Measurements from ENCODE around the gene MTUS2. TPM values are rescaled to one million over a fixed set of nuclear protein-coding genes. Genes with fewer than 3 reads are reported as not detected.

Gene MTUS2
- total RNA-seq, 4 donors from 2014 or later: 0.20 to 1.6 (median 0.25) TPM; not detected in 1

- H3K27me3 ChIP-seq: no peaks in the 10 kb centered on the region
- H3K27ac ChIP-seq: no peak overlapping the region
- TF ChIP-seq CTCF (IDR thresholded peaks at IDR 0.05 in 4 of 5, conservative IDR thresholded peaks at IDR 0.05 in 1 of 5) (no peak), POLR2A (IDR thresholded peaks at IDR 0.05) (no peak)
- H3K9me3 ChIP-seq: no peaks in the 10 kb centered on the region
- no peak overlapping the region for H3K4me3 ChIP-seq
- no peak for DNase-seq
- no peak for ATAC-seq
- in situ Hi-C loops (cut with MboI; ENCODE audit: low sequenced_read_pairs in 4 of 4): no loop called here
- H3K4me1 ChIP-seq: no peaks in the 10 kb centered on the region
- intact Hi-C loops (cut with DNase I; ENCODE audit: low total_unique reads): no loop called here
- H3K36me3 ChIP-seq: no peaks in the 10 kb centered on the region
These were observed 297.5 kb downstream of the MTUS2 start for GRCh38 chr13:29117663-29118062.

- in situ Hi-C loops (cut with MboI; ENCODE audit: low sequenced_read_pairs in 4 of 4): no loop called here
- TF ChIP-seq POLR2A (IDR thresholded peaks at IDR 0.05) (no peak), CTCF (IDR thresholded peaks at IDR 0.05 in 4 of 5, conservative IDR thresholded peaks at IDR 0.05 in 1 of 5) (no peak)
- intact Hi-C loops (cut with DNase I; ENCODE audit: low total_unique reads): no loop called here
- Histone ChIP-seq H3K36me3 (no peaks in the 10 kb centered on the region), H3K27me3 (no peaks in the 10 kb centered on the region), H3K4me1 (no peaks in the 10 kb centered on the region), H3K4me3 (no peak overlapping the region), H3K9me3 (no peaks in the 10 kb centered on the region), H3K27ac (no peak overlapping the region)
- DNase-seq (no peak), ATAC-seq (no peak)
These were observed 298.3 kb downstream of the MTUS2 start for GRCh38 chr13:29118471-29118870.

GRCh38 chr13:29125191-29125933, 305.2 kb downstream of the MTUS2 start:
- intact Hi-C loops (cut with DNase I; ENCODE audit: low total_unique reads) (no loop called here), in situ Hi-C loops (cut with MboI; ENCODE audit: low sequenced_read_pairs in 4 of 4) (no loop called here)
- H3K4me1 ChIP-seq: no peaks in the 10 kb centered on the region
- no peak for ATAC-seq
- H3K9me3 ChIP-seq: no peaks in the 10 kb centered on the region
- H3K4me3 ChIP-seq: no peak overlapping the region
- H3K36me3 ChIP-seq: no peaks in the 10 kb centered on the region
- TF ChIP-seq POLR2A (IDR thresholded peaks at IDR 0.05): no peak
- no peak for TF ChIP-seq CTCF (IDR thresholded peaks at IDR 0.05 in 4 of 5, conservative IDR thresholded peaks at IDR 0.05 in 1 of 5)
- DNase-seq: no peak
- H3K27ac ChIP-seq: no peak overlapping the region
- H3K27me3 ChIP-seq: no peaks in the 10 kb centered on the region

GRCh38 chr13:29125934-29126424, 305.8 kb downstream of the MTUS2 start:
- no peak overlapping the region for H3K27ac ChIP-seq

More at GRCh38 chr13:29125934-29126424, 305.8 kb downstream of the MTUS2 start:
- no peaks in the 10 kb centered on the region for H3K9me3 ChIP-seq
- H3K36me3 ChIP-seq: no peaks in the 10 kb centered on the region
- DNase-seq: no peak
- TF ChIP-seq CTCF (IDR thresholded peaks at IDR 0.05 in 4 of 5, conservative IDR thresholded peaks at IDR 0.05 in 1 of 5) (no peak), POLR2A (IDR thresholded peaks at IDR 0.05) (no peak)
- intact Hi-C loops (cut with DNase I; ENCODE audit: low total_unique reads) (no loop called here), in situ Hi-C loops (cut with MboI; ENCODE audit: low sequenced_read_pairs in 4 of 4) (no loop called here)
- no peak overlapping the region for H3K4me3 ChIP-seq
- no peak for ATAC-seq
- H3K4me1 ChIP-seq: no peaks in the 10 kb centered on the region
- H3K27me3 ChIP-seq: no peaks in the 10 kb centered on the region

Data from gastrocnemius medialis (tissue), 4 donors.